ENCODE results near the gene ASS1. TPM values are rescaled to one million over a fixed set of nuclear protein-coding genes. Genes with fewer than 3 reads are reported as not detected.

ASS1 gene
- total RNA-seq, 1 experiment from 2014 or later, result 25.2 TPM

- Histone ChIP-seq H3K36me3 (no peaks in the 10 kb centered on the region), H3K27ac (peak overlapping the region; percentile 69), H3K4me3 (no peak overlapping the region), H3K9me3 (replicated peaks) (no peaks in the 10 kb centered on the region), H3K4me1 (replicated peaks) (peaks cover 28% of the 10 kb centered on the region), H3K27me3 (replicated peaks) (no peaks in the 10 kb centered on the region)
- peak; percentile 82 to 87 for DNase-seq (ENCODE audit: low read depth in 1 of 2, low spot score in 2 of 2)
Measured at GRCh38 chr9:130459941-130460669, 15.3 kb downstream of the ASS1 start.

- H3K9me3 ChIP-seq (replicated peaks), result no peaks in the 10 kb centered on the region
- H3K27ac ChIP-seq, result no peak overlapping the region
- no peaks in the 10 kb centered on the region for H3K27me3 ChIP-seq (replicated peaks)
- H3K36me3 ChIP-seq, result no peaks in the 10 kb centered on the region
- H3K4me3 ChIP-seq, result no peak overlapping the region
- peaks cover 28% of the 10 kb centered on the region for H3K4me1 ChIP-seq (replicated peaks)
- peak; percentile 48 to 61 for DNase-seq (ENCODE audit: low read depth in 1 of 2, low spot score in 2 of 2)
Measured at GRCh38 chr9:130461218-130461630, 16.5 kb downstream of the ASS1 start.

- no peaks in the 10 kb centered on the region for H3K27me3 ChIP-seq (replicated peaks)
- no peaks in the 10 kb centered on the region for H3K36me3 ChIP-seq
- peaks cover 28% of the 10 kb centered on the region for H3K4me1 ChIP-seq (replicated peaks)
- H3K27ac ChIP-seq, result no peak overlapping the region
- H3K9me3 ChIP-seq (replicated peaks), result no peaks in the 10 kb centered on the region
- no peak for DNase-seq (ENCODE audit: low read depth in 1 of 2, low spot score in 2 of 2)
- H3K4me3 ChIP-seq, result no peak overlapping the region
Measured at GRCh38 chr9:130461731-130462130, 17.0 kb downstream of the ASS1 start.

- Histone ChIP-seq H3K27ac (no peak overlapping the region), H3K27me3 (replicated peaks) (no peaks in the 10 kb centered on the region), H3K4me3 (no peak overlapping the region), H3K9me3 (replicated peaks) (no peaks in the 10 kb centered on the region), H3K4me1 (replicated peaks) (peaks cover 28% of the 10 kb centered on the region), H3K36me3 (no peaks in the 10 kb centered on the region)
- no peak for DNase-seq (ENCODE audit: low read depth in 1 of 2, low spot score in 2 of 2)
Measured at GRCh38 chr9:130462685-130463540, 18.2 kb downstream of the ASS1 start.

- Histone ChIP-seq H3K4me3 (no peak overlapping the region), H3K36me3 (no peaks in the 10 kb centered on the region), H3K9me3 (replicated peaks) (no peaks in the 10 kb centered on the region), H3K4me1 (replicated peaks) (peaks cover 24% of the 10 kb centered on the region), H3K27ac (no peak overlapping the region), H3K27me3 (replicated peaks) (no peaks in the 10 kb centered on the region)
- DNase-seq (ENCODE audit: low read depth in 1 of 2, low spot score in 2 of 2), result no peak
Measured at GRCh38 chr9:130463763-130464745, 19.3 kb downstream of the ASS1 start.

- Histone ChIP-seq H3K4me1 (replicated peaks) (peaks cover 9% of the 10 kb centered on the region), H3K4me3 (no peak overlapping the region), H3K36me3 (no peaks in the 10 kb centered on the region), H3K27ac (no peak overlapping the region), H3K9me3 (replicated peaks) (no peaks in the 10 kb centered on the region), H3K27me3 (replicated peaks) (no peaks in the 10 kb centered on the region)
- no peak for DNase-seq (ENCODE audit: low read depth in 1 of 2, low spot score in 2 of 2)
Measured at GRCh38 chr9:130465383-130466096, 20.8 kb downstream of the ASS1 start.

GRCh38 chr9:130466537-130467217 is 21.9 kb downstream of the ASS1 start:
- Histone ChIP-seq H3K9me3 (replicated peaks) (no peaks in the 10 kb centered on the region), H3K4me3 (no peak overlapping the region), H3K36me3 (no peaks in the 10 kb centered on the region), H3K27me3 (replicated peaks) (no peaks in the 10 kb centered on the region), H3K4me1 (replicated peaks) (no peaks in the 10 kb centered on the region), H3K27ac (no peak overlapping the region)
- DNase-seq (ENCODE audit: low read depth in 1 of 2, low spot score in 2 of 2), result no peak

- H3K27ac ChIP-seq, result no peak overlapping the region
- no peaks in the 10 kb centered on the region for H3K27me3 ChIP-seq (replicated peaks)
- no peak overlapping the region for H3K4me3 ChIP-seq
- DNase-seq (ENCODE audit: low read depth in 1 of 2, low spot score in 2 of 2), result no peak
- no peaks in the 10 kb centered on the region for H3K36me3 ChIP-seq
- no peaks in the 10 kb centered on the region for H3K9me3 ChIP-seq (replicated peaks)
- no peaks in the 10 kb centered on the region for H3K4me1 ChIP-seq (replicated peaks)
Measured at GRCh38 chr9:130467316-130467715, 22.6 kb downstream of the ASS1 start.

- no peaks in the 10 kb centered on the region for H3K27me3 ChIP-seq (replicated peaks)
Measured at GRCh38 chr9:130468566-130468965, 23.8 kb downstream of the ASS1 start.

GRCh38 chr9:130470269-130470668 is 25.5 kb downstream of the ASS1 start:
- no peaks in the 10 kb centered on the region for H3K27me3 ChIP-seq (replicated peaks)
- no peaks in the 10 kb centered on the region for H3K9me3 ChIP-seq (replicated peaks)
- no peak for DNase-seq (ENCODE audit: low read depth in 1 of 2, low spot score in 2 of 2)
- no peaks in the 10 kb centered on the region for H3K4me1 ChIP-seq (replicated peaks)
- H3K27ac ChIP-seq, result no peak overlapping the region
- no peaks in the 10 kb centered on the region for H3K36me3 ChIP-seq
- H3K4me3 ChIP-seq, result no peak overlapping the region

More at GRCh38 chr9:130468566-130468965, 23.8 kb downstream of the ASS1 start:
- Histone ChIP-seq H3K9me3 (replicated peaks) (no peaks in the 10 kb centered on the region), H3K4me1 (replicated peaks) (no peaks in the 10 kb centered on the region), H3K4me3 (no peak overlapping the region), H3K27ac (no peak overlapping the region), H3K36me3 (no peaks in the 10 kb centered on the region)
- DNase-seq (ENCODE audit: low read depth in 1 of 2, low spot score in 2 of 2), result no peak

GRCh38 chr9:130470950-130471349 is 26.2 kb downstream of the ASS1 start:
- Histone ChIP-seq H3K9me3 (replicated peaks) (no peaks in the 10 kb centered on the region), H3K4me3 (no peak overlapping the region), H3K27me3 (replicated peaks) (no peaks in the 10 kb centered on the region), H3K4me1 (replicated peaks) (no peaks in the 10 kb centered on the region), H3K27ac (no peak overlapping the region), H3K36me3 (no peaks in the 10 kb centered on the region)
- DNase-seq (ENCODE audit: low read depth in 1 of 2, low spot score in 2 of 2), result no peak

- Histone ChIP-seq H3K4me3 (no peak overlapping the region), H3K36me3 (no peaks in the 10 kb centered on the region), H3K27me3 (replicated peaks) (no peaks in the 10 kb centered on the region), H3K9me3 (replicated peaks) (no peaks in the 10 kb centered on the region), H3K4me1 (replicated peaks) (no peaks in the 10 kb centered on the region), H3K27ac (no peak overlapping the region)
- no peak for DNase-seq (ENCODE audit: low read depth in 1 of 2, low spot score in 2 of 2)
Measured at GRCh38 chr9:130471411-130472183, 26.8 kb downstream of the ASS1 start.

Measured in SJSA1 (cell line).